Thyroid gland (tissue), 4 donors: ENCODE results near the gene ETV6. TPM values are rescaled to one million over a fixed set of nuclear protein-coding genes. Genes with fewer than 3 reads are reported as not detected.

Experiments
- DNase-seq, 2 donors: peaks; one replicate each; pipeline ENCODE4 v3.0.0-alpha.2; 2019
- H3K27ac ChIP-seq, 3 donors: fragments of 200-600 bp; sonication (generic); 1 replicate in 2 of 3; 2 replicates in 1 of 3; pipeline ENCODE4 v1.5.1; 2016 to 2019; ENCODE audit warnings: mild to moderate bottlenecking in 1 of 3, moderate library complexity in 1 of 3
- H3K27me3 ChIP-seq: fragments of 200-600 bp; sonication (generic); one replicate; pipeline ENCODE4 v1.5.1; 2019
- H3K36me3 ChIP-seq, 2 donors: fragments of 200-600 bp; sonication (generic); one replicate each; pipeline ENCODE4 v1.5.1; 2016 to 2019
- H3K4me1 ChIP-seq, 2 donors: fragments of 200-600 bp; sonication (generic); one replicate each; pipeline ENCODE4 v1.5.1; 2017 to 2019
- H3K4me3 ChIP-seq, 3 donors: fragments of 200-600 bp; sonication (generic); replicated peaks in 1 of 3; 1 replicate in 2 of 3; 2 replicates in 1 of 3; pipeline ENCODE4 v1.5.1; 2016; ENCODE audit warnings: mild to moderate bottlenecking in 1 of 3
- H3K9me3 ChIP-seq: fragments of 200-600 bp; sonication (generic); one replicate; pipeline ENCODE4 v1.5.1; 2017
- CTCF ChIP-seq, 6 experiments: fragments of 200-600 bp in 3 of 6; fragments of 450-650 bp in 3 of 6; sonication (generic) in 3 of 6; IDR thresholded peaks; one replicate each; pipeline ENCODE4 v1.5.1; 2016 to 2019; ENCODE audit warnings: antibody characterized with exemption in 6 of 6, mild to moderate bottlenecking in 2 of 6, inconsistent platforms in 1 of 6, moderate library complexity in 1 of 6
- POLR2A ChIP-seq, 2 donors: fragments of 450-650 bp; IDR thresholded peaks; one replicate each; pipeline ENCODE4 v1.6.1; 2017; ENCODE audit warnings: antibody characterized with exemption in 2 of 2, mild to moderate bottlenecking in 2 of 2, moderate library complexity in 1 of 2
- WGBS, 2 donors: methylation state at CpG; one replicate each; pipeline ENCODE4 v1.1.5; 2017; 5-methylcytosine and 5-hydroxymethylcytosine counted together
- intact Hi-C: fragments of 100-400 bp; cut with DNase I; formaldehyde crosslinking; loops from one replicate; pipeline ENCODE4 v1.15.1; 2023
- total RNA-seq, 4 donors: library from RNA; depleted of rRNA; stranded (reverse); fragments of >200 nt; gene quantifications; one replicate each; pipeline ENCODE4 v1.2.3, GENCODE V29; 2016

ETV6 gene
- total RNA-seq, 4 donors from 2014 or later: 16.6 to 35.6 (median 17.2) TPM

GRCh38 chr12:11639454-11639853 is 10.0 kb upstream of the ETV6 start:
- no peak for TF ChIP-seq POLR2A (IDR thresholded peaks at IDR 0.05)
- TF ChIP-seq CTCF (IDR thresholded peaks at IDR 0.05): no peak
- intact Hi-C loops: no loop called here
- Histone ChIP-seq H3K4me1 (no peaks in the 10 kb centered on the region), H3K27ac (no peak overlapping the region), H3K4me3 (no peak overlapping the region), H3K9me3 (no peaks in the 10 kb centered on the region), H3K27me3 (no peaks in the 10 kb centered on the region), H3K36me3 (no peaks in the 10 kb centered on the region)
- 96 to 97% methylated on average over 5 of the region's 5 CpGs for WGBS, 2 donors
- no peak for DNase-seq

GRCh38 chr12:11641522-11641921 is 8.0 kb upstream of the ETV6 start:
- DNase-seq: no peak
- Histone ChIP-seq H3K27ac (no peak overlapping the region), H3K27me3 (no peaks in the 10 kb centered on the region), H3K9me3 (no peaks in the 10 kb centered on the region), H3K4me1 (no peaks in the 10 kb centered on the region), H3K4me3 (no peak overlapping the region), H3K36me3 (no peaks in the 10 kb centered on the region)
- intact Hi-C loops: no loop called here
- no peak for TF ChIP-seq POLR2A (IDR thresholded peaks at IDR 0.05)
- 79 to 84% methylated on average over 2 of the region's 2 CpGs for WGBS, 2 donors

GRCh38 chr12:11642785-11643184 is 6.7 kb upstream of the ETV6 start:
- Histone ChIP-seq H3K9me3 (no peaks in the 10 kb centered on the region), H3K4me3 (no peak overlapping the region), H3K36me3 (no peaks in the 10 kb centered on the region), H3K27me3 (no peaks in the 10 kb centered on the region), H3K4me1 (no peaks in the 10 kb centered on the region), H3K27ac (no peak overlapping the region)
- WGBS, 2 donors: 89% methylated on average over 1 of the region's 1 CpG
- intact Hi-C loops: no loop called here
- no peak for DNase-seq
- TF ChIP-seq CTCF (IDR thresholded peaks at IDR 0.05) (no peak), POLR2A (IDR thresholded peaks at IDR 0.05) (no peak)

- WGBS, 2 donors: 98 to 100% methylated on average over 1 of the region's 1 CpG
- no peaks in the 10 kb centered on the region for H3K4me1 ChIP-seq
- H3K4me3 ChIP-seq: no peak overlapping the region
- intact Hi-C loops: no loop called here
- no peak overlapping the region for H3K27ac ChIP-seq
- no peaks in the 10 kb centered on the region for H3K36me3 ChIP-seq
- no peak for DNase-seq
- H3K9me3 ChIP-seq: no peaks in the 10 kb centered on the region
- no peaks in the 10 kb centered on the region for H3K27me3 ChIP-seq
- TF ChIP-seq POLR2A (IDR thresholded peaks at IDR 0.05) (no peak), CTCF (IDR thresholded peaks at IDR 0.05) (no peak)
Measured at GRCh38 chr12:11645391-11645790, 4.1 kb upstream of the ETV6 start.

- H3K27ac ChIP-seq: peak overlapping the region; percentile 95 to 98 (median 98)
- peak overlapping the region; percentile 65 to 88 (median 75) for H3K4me3 ChIP-seq
- no peak for TF ChIP-seq CTCF (IDR thresholded peaks at IDR 0.05)
- peak; percentile 13 to 48 for TF ChIP-seq POLR2A (IDR thresholded peaks at IDR 0.05)
- no peaks in the 10 kb centered on the region for H3K9me3 ChIP-seq
- intact Hi-C loops: no loop called here
- peak; percentile 71 to 74 for DNase-seq
- WGBS, 2 donors: 0 to 1% methylated on average over 31 to 58 of the region's 58 CpGs
- no peaks in the 10 kb centered on the region for H3K36me3 ChIP-seq
- peaks cover 20 to 21% of the 10 kb centered on the region in 2 donors for H3K4me1 ChIP-seq
- H3K27me3 ChIP-seq: no peaks in the 10 kb centered on the region
Measured at GRCh38 chr12:11648514-11649412, 711 bp upstream of the ETV6 start.
